Lower lobe of right lung (tissue), 2 donors: ENCODE results near the gene SH3BGR. TPM values are rescaled to one million over a fixed set of nuclear protein-coding genes. Genes with fewer than 3 reads are reported as not detected.

Source experiments
- ATAC-seq, 2 donors: fragments of 200-7000 bp; cut with Tn5 transposase; one replicate each; pipeline ENCODE4 v1.9.1; 2020 to 2022; ENCODE audit warnings: mild to moderate bottlenecking in 2 of 2, moderate library complexity in 2 of 2
- DNase-seq: peaks from one replicate; pipeline ENCODE4 v3.0.0-alpha.2; 2020
- H3K27ac ChIP-seq: fragments of 200-600 bp; one replicate; pipeline ENCODE4 v1.8.0; 2022
- H3K27me3 ChIP-seq: fragments of 200-600 bp; one replicate; pipeline ENCODE4 v1.8.0; 2022; ENCODE audit warnings: low read depth
- H3K36me3 ChIP-seq: fragments of 200-600 bp; one replicate; pipeline ENCODE4 v1.8.0; 2022; ENCODE audit warnings: mild to moderate bottlenecking
- H3K4me1 ChIP-seq: fragments of 200-600 bp; one replicate; pipeline ENCODE4 v1.8.0; 2022
- H3K4me3 ChIP-seq: fragments of 200-600 bp; one replicate; pipeline ENCODE4 v1.8.0; 2022; ENCODE audit warnings: mild to moderate bottlenecking
- H3K9me3 ChIP-seq: fragments of 200-600 bp; one replicate; pipeline ENCODE4 v1.8.0; 2022
- intact Hi-C: fragments of 100-400 bp; cut with DNase I; formaldehyde crosslinking; loops from one replicate; pipeline ENCODE4 v1.11.0; 2022
- total RNA-seq: library from RNA; stranded (reverse); fragmentation: NEBNext Ultra II Directional; extraction: Animal tissue kit (Norgen Biotek cat#: 25700); gene quantifications from one replicate; pipeline ENCODE4 v1.2.1, GENCODE V29; 2021
- TF ChIP-seq, protein P1 (sequence below): fragments of 200-600 bp; IDR thresholded peaks from one replicate; pipeline ENCODE4 v1.8.0; 2022; ENCODE audit warnings: antibody characterized with exemption, mild to moderate bottlenecking
- donor health status: DM: no; HTN: yes; CAD: no; lungs with severe emphysema.

Gene SH3BGR
- total RNA-seq, 1 donor from 2014 or later: 4.1 TPM

- intact Hi-C loops: no loop called here
- Histone ChIP-seq H3K9me3 (no peaks in the 10 kb centered on the region), H3K27ac (no peak overlapping the region), H3K27me3 (no peaks in the 10 kb centered on the region), H3K4me1 (no peaks in the 10 kb centered on the region), H3K36me3 (no peaks in the 10 kb centered on the region), H3K4me3 (no peak overlapping the region)
- ATAC-seq (no peak), DNase-seq (no peak)
- TF ChIP-seq, protein P1, sequence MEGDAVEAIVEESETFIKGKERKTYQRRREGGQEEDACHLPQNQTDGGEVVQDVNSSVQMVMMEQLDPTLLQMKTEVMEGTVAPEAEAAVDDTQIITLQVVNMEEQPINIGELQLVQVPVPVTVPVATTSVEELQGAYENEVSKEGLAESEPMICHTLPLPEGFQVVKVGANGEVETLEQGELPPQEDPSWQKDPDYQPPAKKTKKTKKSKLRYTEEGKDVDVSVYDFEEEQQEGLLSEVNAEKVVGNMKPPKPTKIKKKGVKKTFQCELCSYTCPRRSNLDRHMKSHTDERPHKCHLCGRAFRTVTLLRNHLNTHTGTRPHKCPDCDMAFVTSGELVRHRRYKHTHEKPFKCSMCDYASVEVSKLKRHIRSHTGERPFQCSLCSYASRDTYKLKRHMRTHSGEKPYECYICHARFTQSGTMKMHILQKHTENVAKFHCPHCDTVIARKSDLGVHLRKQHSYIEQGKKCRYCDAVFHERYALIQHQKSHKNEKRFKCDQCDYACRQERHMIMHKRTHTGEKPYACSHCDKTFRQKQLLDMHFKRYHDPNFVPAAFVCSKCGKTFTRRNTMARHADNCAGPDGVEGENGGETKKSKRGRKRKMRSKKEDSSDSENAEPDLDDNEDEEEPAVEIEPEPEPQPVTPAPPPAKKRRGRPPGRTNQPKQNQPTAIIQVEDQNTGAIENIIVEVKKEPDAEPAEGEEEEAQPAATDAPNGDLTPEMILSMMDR: no peak
These were observed 1.9 kb downstream of the SH3BGR start for GRCh38 chr21:39453571-39454179.

DNA sequence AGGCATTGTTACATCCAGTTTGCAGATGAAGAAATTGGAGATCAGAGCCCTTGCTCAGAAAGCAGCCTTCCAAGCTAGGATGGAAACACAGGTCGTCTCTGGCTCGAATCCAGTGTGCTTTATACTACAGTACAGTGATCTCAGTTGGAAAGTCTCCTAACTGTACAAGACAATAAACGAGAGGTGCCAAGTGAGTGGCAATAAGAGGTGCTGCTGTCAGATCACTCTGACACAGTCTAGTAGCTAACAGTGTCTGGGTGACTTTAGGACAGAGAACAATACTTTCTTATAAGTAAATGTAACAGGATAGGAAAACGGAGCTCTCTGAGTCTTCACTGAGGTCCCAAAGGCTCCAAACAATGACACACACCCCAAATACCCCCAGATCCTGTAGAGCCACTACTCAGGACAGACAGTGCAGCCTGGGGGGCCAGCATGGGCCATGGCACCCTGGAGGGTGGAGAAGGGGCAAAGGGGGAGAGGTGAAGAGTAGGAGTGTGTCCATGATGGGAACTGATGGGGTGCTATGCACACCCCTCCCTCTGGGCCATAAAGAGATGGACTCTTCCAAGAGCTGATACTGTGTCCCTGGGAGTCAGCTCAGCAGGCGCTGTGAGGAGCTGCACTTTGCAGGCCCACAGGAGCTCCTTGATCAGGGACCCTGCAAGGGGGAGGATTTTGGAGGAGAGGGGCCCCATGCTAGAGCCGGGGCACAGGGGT, 3.3 kb downstream of the SH3BGR start:
- ATAC-seq (no peak), DNase-seq (no peak)
- intact Hi-C loops: no loop called here
- Histone ChIP-seq H3K27me3 (no peaks in the 10 kb centered on the region), H3K9me3 (no peaks in the 10 kb centered on the region), H3K36me3 (no peaks in the 10 kb centered on the region), H3K27ac (no peak overlapping the region), H3K4me1 (no peaks in the 10 kb centered on the region), H3K4me3 (no peak overlapping the region)
- TF ChIP-seq, protein P1: no peak

DNA sequence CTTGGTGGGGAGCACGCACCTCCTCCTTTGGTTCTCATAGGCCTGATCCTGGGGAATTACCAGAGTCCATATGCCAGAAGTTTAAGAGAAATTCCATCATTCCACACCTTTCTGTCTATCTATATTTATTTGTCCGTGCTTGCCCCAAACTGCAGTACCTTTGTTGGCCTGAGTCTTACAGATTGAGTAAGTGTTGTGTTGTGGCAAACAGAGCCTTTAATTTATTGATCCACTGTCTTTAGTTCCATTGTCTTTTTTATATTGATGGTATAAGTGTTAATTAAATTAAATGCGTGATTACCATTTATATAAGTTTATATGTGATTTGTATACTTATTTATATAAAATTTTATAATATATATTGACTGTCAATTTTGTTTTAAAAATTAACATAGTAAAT, 4.9 kb downstream of the SH3BGR start:
- H3K36me3 ChIP-seq: no peaks in the 10 kb centered on the region
- intact Hi-C loops: no loop called here
- DNase-seq: no peak
- H3K27ac ChIP-seq: no peak overlapping the region
- H3K9me3 ChIP-seq: no peaks in the 10 kb centered on the region
- no peaks in the 10 kb centered on the region for H3K4me1 ChIP-seq
- no peak overlapping the region for H3K4me3 ChIP-seq
- H3K27me3 ChIP-seq: no peaks in the 10 kb centered on the region
- TF ChIP-seq, protein P1: no peak
- ATAC-seq: no peak

GRCh38 chr21:39461419-39461818, 9.6 kb downstream of the SH3BGR start:
- DNase-seq (no peak), ATAC-seq (no peak)
- no peaks in the 10 kb centered on the region for H3K36me3 ChIP-seq
- no peaks in the 10 kb centered on the region for H3K4me1 ChIP-seq
- H3K9me3 ChIP-seq: no peaks in the 10 kb centered on the region
- no peak overlapping the region for H3K27ac ChIP-seq
- TF ChIP-seq, protein P1: no peak
- H3K27me3 ChIP-seq: no peaks in the 10 kb centered on the region
- intact Hi-C loops: no loop called here
- no peak overlapping the region for H3K4me3 ChIP-seq

DNA sequence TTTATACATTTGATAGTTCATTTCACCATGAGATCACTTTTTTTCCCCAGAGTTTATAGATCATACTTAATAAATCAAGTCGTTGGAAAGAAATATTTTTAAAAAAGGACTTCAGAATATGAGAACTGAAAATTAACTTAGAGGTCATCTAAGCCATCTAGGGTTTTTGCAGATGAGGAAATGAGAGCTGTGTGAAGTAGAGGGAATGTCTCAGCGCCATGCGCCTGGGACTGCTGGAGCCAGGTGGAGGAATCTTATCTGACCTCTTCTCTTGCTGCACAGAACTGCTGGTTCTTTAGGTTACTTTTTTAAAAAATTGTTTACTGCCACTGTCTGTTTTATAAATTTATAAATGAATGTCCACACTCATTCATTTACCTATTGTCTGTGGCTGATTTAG, 11.5 kb downstream of the SH3BGR start:
- no peaks in the 10 kb centered on the region for H3K36me3 ChIP-seq
- no peaks in the 10 kb centered on the region for H3K4me1 ChIP-seq
- no peak overlapping the region for H3K4me3 ChIP-seq
- TF ChIP-seq, protein P1: no peak
- H3K9me3 ChIP-seq: no peaks in the 10 kb centered on the region
- H3K27me3 ChIP-seq: no peaks in the 10 kb centered on the region
- no peak overlapping the region for H3K27ac ChIP-seq
- no peak for ATAC-seq
- DNase-seq: no peak
- intact Hi-C loops: no loop called here
